Suprapubic skin (tissue), 4 donors: ENCODE measurements around the gene CASTOR1.

Experiments used
- CTCF ChIP-seq, 2 donors: fragments of 200-600 bp in 1 of 2; fragments of 450-650 bp in 1 of 2; sonication (generic) in 1 of 2; IDR thresholded peaks; one replicate each; pipeline ENCODE4 v1.5.1; 2016 to 2019; ENCODE audit warnings: antibody characterized with exemption in 2 of 2, mild to moderate bottlenecking in 1 of 2, moderate library complexity in 1 of 2
- EP300 ChIP-seq: sonication (generic); formaldehyde crosslinking; IDR thresholded peaks from one replicate; pipeline ENCODE4 v1.6.1; 2017; ENCODE audit warnings: antibody characterized with exemption
- POLR2A ChIP-seq, 2 donors: fragments of 450-650 bp; IDR thresholded peaks; one replicate each; pipeline ENCODE4 v1.6.1; 2017; ENCODE audit warnings: antibody characterized with exemption in 2 of 2, mild to moderate bottlenecking in 2 of 2, moderate library complexity in 2 of 2
- POLR2AphosphoS5 ChIP-seq, 3 donors: sonication (generic); formaldehyde crosslinking; IDR thresholded peaks; one replicate each; pipeline ENCODE4 v1.6.1; 2017; ENCODE audit warnings: antibody characterized with exemption in 3 of 3

DNA sequence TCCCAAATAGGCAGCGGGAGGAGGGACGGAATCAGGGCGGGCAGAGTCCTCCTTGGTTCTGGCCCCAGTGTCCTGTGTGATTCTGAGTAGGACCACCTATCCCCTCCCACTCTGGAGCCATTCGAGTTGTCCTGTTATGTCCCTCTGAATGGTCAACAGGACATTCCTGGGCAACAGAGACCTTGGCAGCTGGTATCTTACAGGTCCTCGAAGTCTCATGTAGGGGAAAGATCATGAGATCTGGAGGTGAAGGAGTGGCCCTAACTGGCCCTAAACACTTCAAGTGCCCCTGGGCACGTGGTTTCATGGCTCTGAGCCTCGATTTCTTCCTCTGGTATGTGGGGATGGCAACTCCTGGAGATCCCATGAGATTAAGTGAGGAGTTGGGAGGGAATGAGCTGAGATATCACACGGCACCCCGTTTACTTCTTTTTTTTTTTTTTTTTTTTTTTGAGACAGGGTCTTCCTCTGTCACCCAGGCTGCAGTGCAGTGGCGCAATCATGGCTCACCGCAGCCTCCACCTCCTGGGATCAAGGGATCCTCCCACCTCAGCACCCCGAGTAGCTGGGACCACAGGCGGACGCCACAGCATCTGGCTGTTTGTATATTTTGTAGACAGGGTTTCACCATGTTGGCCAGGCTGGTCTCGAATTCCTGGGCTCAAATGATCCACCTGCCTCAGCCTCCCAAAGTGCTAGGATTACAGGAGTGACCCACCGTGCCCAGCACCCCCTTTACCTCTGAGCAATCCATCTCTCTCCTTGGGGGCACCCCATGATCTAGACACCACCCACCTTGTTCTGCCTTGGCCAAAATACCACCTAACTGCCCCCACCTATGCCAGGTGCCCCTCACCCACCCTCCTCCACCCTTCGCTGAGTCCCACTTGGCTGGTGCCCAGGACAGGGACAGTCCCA is 49.6 kb downstream of the CASTOR1 start:
- TF ChIP-seq CTCF (IDR thresholded peaks at IDR 0.05) (no peak), POLR2A (IDR thresholded peaks at IDR 0.05) (no peak), POLR2AphosphoS5 (IDR thresholded peaks at IDR 0.05) (no peak), EP300 (no peak)
